ENCODE results near the gene ESR1.
"Not testable (repeated sequence)": the region's sequence is repeated elsewhere in the genome, so short reads cannot be mapped to it uniquely, and the experiment has no call there.

The ESR1 gene

GRCh38 chr6:152138344-152138743, 330.9 kb downstream of the ESR1 start:
- not testable (repeated sequence) for DNase-seq (ENCODE audit: low read depth)

GRCh38 chr6:152142105-152142504, 334.6 kb downstream of the ESR1 start:
- DNase-seq (ENCODE audit: low read depth) = no peak

- DNase-seq (ENCODE audit: low read depth) = no peak
These were observed 335.9 kb downstream of the ESR1 start for GRCh38 chr6:152143359-152143758.

- DNase-seq (ENCODE audit: low read depth) = no peak
These were observed 338.9 kb downstream of the ESR1 start for GRCh38 chr6:152146385-152146784.

GRCh38 chr6:152147269-152147668, 339.8 kb downstream of the ESR1 start:
- DNase-seq (ENCODE audit: low read depth) = no peak

- DNase-seq (ENCODE audit: low read depth) = no peak
These were observed 340.9 kb downstream of the ESR1 start for GRCh38 chr6:152148412-152148811.

- DNase-seq (ENCODE audit: low read depth) = no peak
These were observed 342.7 kb downstream of the ESR1 start for GRCh38 chr6:152150196-152150595.

GRCh38 chr6:152151920-152152319, 344.4 kb downstream of the ESR1 start:
- DNase-seq (ENCODE audit: low read depth) = no peak

GRCh38 chr6:152154559-152155356, 347.3 kb downstream of the ESR1 start:
- DNase-seq (ENCODE audit: low read depth) = no peak

GRCh38 chr6:152155792-152156191, 348.3 kb downstream of the ESR1 start:
- no peak for DNase-seq (ENCODE audit: low read depth)

- DNase-seq (ENCODE audit: low read depth) = no peak
These were observed 352.9 kb downstream of the ESR1 start for GRCh38 chr6:152160346-152160745.

- no peak for DNase-seq (ENCODE audit: low read depth)
These were observed 354.0 kb downstream of the ESR1 start for GRCh38 chr6:152161501-152161900.

GRCh38 chr6:152164957-152165356, 357.5 kb downstream of the ESR1 start:
- DNase-seq (ENCODE audit: low read depth) = no peak

- DNase-seq (ENCODE audit: low read depth) = no peak
These were observed 359.0 kb downstream of the ESR1 start for GRCh38 chr6:152166497-152166896.

GRCh38 chr6:152166897-152167296, 359.4 kb downstream of the ESR1 start:
- no peak for DNase-seq (ENCODE audit: low read depth)

GRCh38 chr6:152167641-152168603, 360.4 kb downstream of the ESR1 start:
- DNase-seq (ENCODE audit: low read depth) = no peak

GRCh38 chr6:152170313-152170701, 362.8 kb downstream of the ESR1 start:
- no peak for DNase-seq (ENCODE audit: low read depth)

GRCh38 chr6:152170702-152171667, 363.5 kb downstream of the ESR1 start:
- no peak for DNase-seq (ENCODE audit: low read depth)

- DNase-seq (ENCODE audit: low read depth) = no peak
These were observed 365.8 kb downstream of the ESR1 start for GRCh38 chr6:152173321-152173720.

GRCh38 chr6:152173957-152174356, 366.5 kb downstream of the ESR1 start:
- DNase-seq (ENCODE audit: low read depth) = no peak

GRCh38 chr6:152176268-152176667, 368.8 kb downstream of the ESR1 start:
- no peak for DNase-seq (ENCODE audit: low read depth)

Measured in stimulated activated CD8-positive, alpha-beta memory T cell treated with anti-CD3 and anti-CD28 coated beads, Interleukin-15, amount 100 ng/mL, for 24 hours (primary cell).